Activated B cell treated with CpG ODN at 0.5 μM for 24 hours (primary cell): ENCODE measurements around the gene PLEKHA7. TPM values are rescaled to one million over a fixed set of nuclear protein-coding genes. Genes with fewer than 3 reads are reported as not detected.

ENCODE experiments used
- ATAC-seq: fragments of 200-7000 bp; cut with Tn5 transposase; one replicate; pipeline ENCODE4 v1.10.0; 2021; ENCODE audit warnings: low read depth, mild to moderate bottlenecking, moderate library complexity
- CTCF ChIA-PET: fragments of 350-600 bp; sonication (Branson Sonifier 250); formaldehyde crosslinking; loops from one replicate; lab custom pipeline; 2021; ENCODE audit warnings: antibody characterized with exemption; lab: Charles Lee
- POLR2A ChIA-PET: fragments of 350-600 bp; sonication (Branson Sonifier 250); formaldehyde crosslinking; loops from one replicate; lab custom pipeline; 2021; ENCODE audit warnings: antibody characterized with exemption; lab: Charles Lee
- DNase-seq: peaks from one replicate; pipeline ENCODE4 v3.0.0; 2022
- H3K27ac Mint-ChIP-seq: one replicate; pipeline ENCODE4 v1.8.0; 2020; ENCODE audit warnings: mixed read lengths
- H3K27me3 Mint-ChIP-seq: one replicate; pipeline ENCODE4 v1.8.0; 2021; ENCODE audit warnings: mixed read lengths
- H3K36me3 Mint-ChIP-seq: one replicate; pipeline ENCODE4 v1.8.0; 2021; ENCODE audit warnings: low read depth, mixed read lengths
- H3K4me1 Mint-ChIP-seq: one replicate; pipeline ENCODE4 v1.8.0; 2021; ENCODE audit warnings: mixed read lengths
- H3K4me3 Mint-ChIP-seq: one replicate; pipeline ENCODE4 v1.8.0; 2020; ENCODE audit warnings: mild to moderate bottlenecking, mixed read lengths
- H3K9me3 Mint-ChIP-seq: one replicate; pipeline ENCODE4 v1.8.0; 2020; ENCODE audit warnings: mixed read lengths
- intact Hi-C: fragments of 100-400 bp; cut with micrococcal nuclease; formaldehyde crosslinking; loops from one replicate; pipeline ENCODE4 v1.15.1; 2024
- total RNA-seq: library from RNA; stranded (reverse); gene quantifications from 2 replicates; pipeline ENCODE4 v1.2.3, GENCODE V29; 2022
- TF ChIP-seq, protein P1 (sequence below): fragments of 200-600 bp; IDR thresholded peaks from one replicate; pipeline ENCODE4 v1.8.0; 2022; ENCODE audit warnings: antibody characterized with exemption, mild to moderate bottlenecking

Gene PLEKHA7
- total RNA-seq, 1 donor from 2014 or later = 4.9 TPM

DNA sequence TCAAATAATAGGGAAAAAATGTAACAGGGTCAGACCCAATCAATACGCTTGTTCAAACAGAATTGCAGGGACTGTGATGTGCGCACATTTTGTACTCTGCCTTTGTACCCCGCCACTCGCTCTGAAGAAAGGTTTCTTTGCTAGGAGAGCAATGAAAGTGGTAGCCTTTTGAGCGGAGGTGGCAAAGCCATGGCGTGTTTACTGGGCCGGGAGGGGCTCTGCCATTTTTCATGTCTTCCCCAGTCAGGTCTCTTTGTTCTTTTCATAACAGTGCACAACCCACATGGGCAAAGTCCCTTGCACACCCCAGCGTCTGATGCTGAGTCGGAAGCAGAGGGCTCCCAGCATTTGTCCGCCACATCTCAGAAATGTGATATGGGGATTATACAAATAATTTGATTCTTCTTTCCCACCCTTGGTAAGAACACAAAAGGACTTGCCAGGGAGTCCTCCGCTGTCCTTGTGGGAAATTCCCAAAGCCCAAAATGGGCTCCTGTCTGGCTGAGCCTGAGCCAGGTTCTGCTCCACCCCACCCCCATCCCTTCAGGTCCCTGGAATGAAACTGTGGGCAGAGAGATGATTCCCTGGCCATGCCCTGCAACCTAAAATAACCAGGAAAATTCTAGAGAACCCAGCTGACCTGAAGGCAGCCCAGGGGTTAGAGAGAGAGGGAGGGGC, 239.1 kb downstream of the PLEKHA7 start:
- no peaks in the 10 kb centered on the region for H3K27me3 Mint-ChIP-seq
- H3K4me1 Mint-ChIP-seq = no peaks in the 10 kb centered on the region
- H3K27ac Mint-ChIP-seq = no peak overlapping the region
- H3K36me3 Mint-ChIP-seq = no peaks in the 10 kb centered on the region
- intact Hi-C loops = loop anchor here (1.0 kb wide), 1 partner anchor 18 kb away; no protein-coding TSS in a partner anchor
- CTCF ChIA-PET = no interaction called here
- TF ChIP-seq, protein P1, sequence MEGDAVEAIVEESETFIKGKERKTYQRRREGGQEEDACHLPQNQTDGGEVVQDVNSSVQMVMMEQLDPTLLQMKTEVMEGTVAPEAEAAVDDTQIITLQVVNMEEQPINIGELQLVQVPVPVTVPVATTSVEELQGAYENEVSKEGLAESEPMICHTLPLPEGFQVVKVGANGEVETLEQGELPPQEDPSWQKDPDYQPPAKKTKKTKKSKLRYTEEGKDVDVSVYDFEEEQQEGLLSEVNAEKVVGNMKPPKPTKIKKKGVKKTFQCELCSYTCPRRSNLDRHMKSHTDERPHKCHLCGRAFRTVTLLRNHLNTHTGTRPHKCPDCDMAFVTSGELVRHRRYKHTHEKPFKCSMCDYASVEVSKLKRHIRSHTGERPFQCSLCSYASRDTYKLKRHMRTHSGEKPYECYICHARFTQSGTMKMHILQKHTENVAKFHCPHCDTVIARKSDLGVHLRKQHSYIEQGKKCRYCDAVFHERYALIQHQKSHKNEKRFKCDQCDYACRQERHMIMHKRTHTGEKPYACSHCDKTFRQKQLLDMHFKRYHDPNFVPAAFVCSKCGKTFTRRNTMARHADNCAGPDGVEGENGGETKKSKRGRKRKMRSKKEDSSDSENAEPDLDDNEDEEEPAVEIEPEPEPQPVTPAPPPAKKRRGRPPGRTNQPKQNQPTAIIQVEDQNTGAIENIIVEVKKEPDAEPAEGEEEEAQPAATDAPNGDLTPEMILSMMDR = no peak
- no peak overlapping the region for H3K4me3 Mint-ChIP-seq
- no peaks in the 10 kb centered on the region for H3K9me3 Mint-ChIP-seq
- no peak for ATAC-seq
- POLR2A ChIA-PET = no interaction called here
- DNase-seq = no peak

DNA sequence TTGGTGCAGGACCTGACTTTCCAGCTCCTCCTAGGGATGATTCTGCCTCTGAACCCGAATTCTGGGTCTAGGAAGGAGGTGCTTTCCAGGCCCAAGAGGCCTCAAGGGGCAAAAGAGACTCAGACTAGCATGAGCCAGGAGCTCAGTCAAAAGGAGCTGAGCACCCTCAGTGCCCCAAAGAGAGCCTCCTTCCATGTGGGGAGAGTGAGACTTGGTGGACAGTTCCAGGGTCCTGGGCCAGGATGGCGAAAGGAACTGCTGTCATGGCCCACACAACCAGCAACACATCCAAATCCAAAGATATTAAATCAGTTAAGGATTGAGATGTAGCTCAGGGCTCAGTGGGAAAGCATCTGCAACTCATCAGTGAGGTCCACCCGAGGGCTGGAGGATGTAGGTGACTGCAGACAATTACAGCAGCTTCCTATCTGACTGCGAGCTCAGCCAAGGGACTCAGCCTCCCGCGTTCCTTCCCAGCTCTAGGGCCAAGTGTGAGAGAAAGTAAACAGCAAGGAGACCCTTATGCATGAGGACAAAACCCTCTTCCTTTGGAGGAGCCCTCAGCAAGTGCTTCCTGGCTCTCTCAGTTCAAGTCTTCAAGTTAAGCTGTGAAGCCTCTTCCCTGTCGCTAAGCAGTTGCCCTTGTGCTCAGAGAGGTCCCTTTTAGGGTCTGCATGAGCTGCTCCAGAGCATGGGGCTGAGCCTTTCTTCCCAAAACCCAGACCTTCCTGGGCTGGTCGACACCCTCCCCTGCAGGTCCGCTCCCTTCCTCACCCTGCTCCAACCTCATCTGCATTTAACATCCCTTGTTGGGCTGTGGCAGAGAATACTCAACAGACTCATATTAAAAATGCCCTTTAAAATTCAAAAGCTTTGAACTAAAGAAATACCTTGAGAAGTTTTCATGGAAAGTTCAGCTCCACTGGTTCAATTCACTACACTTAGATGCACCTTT, 240.0 kb downstream of the PLEKHA7 start:
- Mint-ChIP-seq H3K27ac (no peak overlapping the region), H3K4me3 (no peak overlapping the region), H3K4me1 (no peaks in the 10 kb centered on the region), H3K36me3 (no peaks in the 10 kb centered on the region), H3K27me3 (peaks cover 3% of the 10 kb centered on the region), H3K9me3 (no peaks in the 10 kb centered on the region)
- DNase-seq (no peak), ATAC-seq (no peak)
- TF ChIP-seq, protein P1 = no peak
- ChIA-PET POLR2A (no interaction called here), CTCF (no interaction called here)
- intact Hi-C loops = no loop called here

DNA sequence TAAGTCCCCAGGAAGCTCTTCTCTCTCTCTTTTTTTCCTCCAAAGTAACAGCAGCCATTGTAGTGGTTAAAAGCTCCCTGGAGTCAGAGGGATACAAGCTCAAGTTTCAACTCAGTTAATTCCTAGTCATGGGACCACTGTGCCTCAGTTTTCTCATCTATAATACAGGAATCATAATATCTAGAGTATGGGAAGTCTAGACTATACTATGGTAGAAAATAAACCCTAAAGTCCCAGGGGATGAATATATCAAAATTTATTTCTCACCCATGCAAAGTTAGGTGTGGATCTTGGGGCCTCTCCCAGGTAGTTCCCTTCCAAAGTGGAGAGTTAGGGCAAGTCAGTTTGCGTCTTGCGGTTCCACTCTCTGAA, 242.1 kb downstream of the PLEKHA7 start:
- peaks cover 5% of the 10 kb centered on the region for H3K27me3 Mint-ChIP-seq
- CTCF ChIA-PET = no interaction called here
- no peak overlapping the region for H3K27ac Mint-ChIP-seq
- POLR2A ChIA-PET = no interaction called here
- intact Hi-C loops = no loop called here
- DNase-seq (no peak), ATAC-seq (no peak)
- no peaks in the 10 kb centered on the region for H3K9me3 Mint-ChIP-seq
- no peaks in the 10 kb centered on the region for H3K4me1 Mint-ChIP-seq
- TF ChIP-seq, protein P1 = no peak
- no peaks in the 10 kb centered on the region for H3K36me3 Mint-ChIP-seq
- H3K4me3 Mint-ChIP-seq = no peak overlapping the region

DNA sequence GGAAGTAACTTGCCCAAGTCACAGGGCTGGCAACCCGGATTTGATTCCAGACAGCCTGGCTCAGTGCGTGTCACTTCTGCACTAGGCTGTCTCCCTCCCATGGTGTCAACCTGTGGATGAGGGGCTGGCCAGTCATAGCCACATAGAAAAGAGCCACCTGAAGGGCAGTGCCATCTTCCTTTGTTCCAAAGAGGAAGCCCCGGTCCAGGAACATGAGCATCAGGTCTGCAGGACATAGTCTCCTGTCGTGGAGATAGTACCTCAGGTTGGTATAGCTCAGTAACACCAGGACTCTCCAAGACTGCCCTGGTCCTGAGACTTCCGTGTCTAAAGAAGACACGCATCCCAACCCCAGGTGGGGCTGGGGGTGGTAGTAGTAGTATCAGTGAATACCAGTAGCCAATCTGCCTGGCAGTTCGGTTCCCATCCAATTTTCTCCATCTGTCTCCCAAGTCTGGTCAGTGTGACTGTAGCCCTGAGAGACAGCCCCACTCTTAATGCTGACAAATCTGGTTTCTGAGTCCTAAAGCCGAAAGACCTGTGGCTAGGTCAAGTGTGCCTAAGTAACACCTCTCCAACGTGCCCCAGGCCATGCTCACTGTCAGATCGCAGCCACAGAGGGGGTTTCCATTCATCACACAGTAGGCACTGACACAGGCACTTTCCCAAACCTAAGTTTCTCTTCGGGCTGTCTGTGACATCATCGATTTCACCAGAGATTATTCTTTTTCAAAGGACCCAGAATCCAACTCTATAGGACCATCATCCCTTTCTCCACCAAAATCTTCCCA, 242.7 kb downstream of the PLEKHA7 start:
- TF ChIP-seq, protein P1 = no peak
- Mint-ChIP-seq H3K27me3 (peaks cover 5% of the 10 kb centered on the region), H3K27ac (no peak overlapping the region), H3K36me3 (no peaks in the 10 kb centered on the region), H3K4me3 (no peak overlapping the region), H3K4me1 (no peaks in the 10 kb centered on the region), H3K9me3 (no peaks in the 10 kb centered on the region)
- CTCF ChIA-PET = no interaction called here
- intact Hi-C loops = no loop called here
- POLR2A ChIA-PET = no interaction called here
- ATAC-seq (no peak), DNase-seq (no peak)
